Activated naive CD8-positive, alpha-beta T cell (primary cell): ENCODE results near the gene XRCC2.

Source experiments
- H3K27ac Mint-ChIP-seq: one replicate; pipeline ENCODE4 v1.8.0; 2021; ENCODE audit warnings: mixed read lengths
- H3K27me3 Mint-ChIP-seq: one replicate; pipeline ENCODE4 v1.8.0; 2021; ENCODE audit warnings: mixed read lengths
- H3K36me3 Mint-ChIP-seq: one replicate; pipeline ENCODE4 v1.8.0; 2021; ENCODE audit warnings: mixed read lengths
- H3K4me1 Mint-ChIP-seq: one replicate; pipeline ENCODE4 v1.8.0; 2021; ENCODE audit warnings: low read depth, mixed read lengths
- H3K4me3 Mint-ChIP-seq: one replicate; pipeline ENCODE4 v1.8.0; 2021; ENCODE audit warnings: mild to moderate bottlenecking, mixed read lengths
- H3K9me3 Mint-ChIP-seq: one replicate; pipeline ENCODE4 v1.8.0; 2021; ENCODE audit warnings: low read depth, mixed read lengths

The XRCC2 gene

GRCh38 chr7:152608208-152608607 is 67.7 kb downstream of the XRCC2 start:
- Mint-ChIP-seq H3K36me3 (peaks cover 4% of the 10 kb centered on the region), H3K27ac (no peak overlapping the region), H3K27me3 (no peaks in the 10 kb centered on the region), H3K4me3 (no peak overlapping the region), H3K4me1 (no peaks in the 10 kb centered on the region), H3K9me3 (peaks cover 10% of the 10 kb centered on the region)

GRCh38 chr7:152607007-152607406 is 68.9 kb downstream of the XRCC2 start:
- H3K27ac Mint-ChIP-seq: no peak overlapping the region
- no peak overlapping the region for H3K4me3 Mint-ChIP-seq
- H3K9me3 Mint-ChIP-seq: no peaks in the 10 kb centered on the region
- H3K4me1 Mint-ChIP-seq: no peaks in the 10 kb centered on the region
- no peaks in the 10 kb centered on the region for H3K27me3 Mint-ChIP-seq
- H3K36me3 Mint-ChIP-seq: no peaks in the 10 kb centered on the region

GRCh38 chr7:152602962-152603361 is 73.0 kb downstream of the XRCC2 start:
- Mint-ChIP-seq H3K27ac (no peak overlapping the region), H3K9me3 (no peaks in the 10 kb centered on the region), H3K4me3 (no peak overlapping the region), H3K36me3 (no peaks in the 10 kb centered on the region), H3K27me3 (no peaks in the 10 kb centered on the region), H3K4me1 (no peaks in the 10 kb centered on the region)

GRCh38 chr7:152601305-152601798 is 74.6 kb downstream of the XRCC2 start:
- no peak overlapping the region for H3K27ac Mint-ChIP-seq
- H3K27me3 Mint-ChIP-seq: no peaks in the 10 kb centered on the region
- no peak overlapping the region for H3K4me3 Mint-ChIP-seq
- H3K36me3 Mint-ChIP-seq: no peaks in the 10 kb centered on the region
- H3K9me3 Mint-ChIP-seq: no peaks in the 10 kb centered on the region
- no peaks in the 10 kb centered on the region for H3K4me1 Mint-ChIP-seq

- no peak overlapping the region for H3K27ac Mint-ChIP-seq
- H3K4me1 Mint-ChIP-seq: no peaks in the 10 kb centered on the region
- no peaks in the 10 kb centered on the region for H3K27me3 Mint-ChIP-seq
- no peak overlapping the region for H3K4me3 Mint-ChIP-seq
- H3K36me3 Mint-ChIP-seq: no peaks in the 10 kb centered on the region
- no peaks in the 10 kb centered on the region for H3K9me3 Mint-ChIP-seq
These were observed 75.7 kb downstream of the XRCC2 start for GRCh38 chr7:152600266-152600665.

GRCh38 chr7:152597507-152597906 is 78.4 kb downstream of the XRCC2 start:
- Mint-ChIP-seq H3K4me3 (no peak overlapping the region), H3K36me3 (no peaks in the 10 kb centered on the region), H3K9me3 (no peaks in the 10 kb centered on the region), H3K27ac (no peak overlapping the region), H3K27me3 (no peaks in the 10 kb centered on the region), H3K4me1 (no peaks in the 10 kb centered on the region)

GRCh38 chr7:152596824-152597223 is 79.1 kb downstream of the XRCC2 start:
- Mint-ChIP-seq H3K9me3 (no peaks in the 10 kb centered on the region), H3K4me1 (no peaks in the 10 kb centered on the region), H3K27me3 (no peaks in the 10 kb centered on the region), H3K36me3 (no peaks in the 10 kb centered on the region), H3K27ac (no peak overlapping the region), H3K4me3 (no peak overlapping the region)
